CD4-positive, CD25-positive, alpha-beta regulatory T cell (primary cell): ENCODE data around the gene RAB8A. TPM values are rescaled to one million over a fixed set of nuclear protein-coding genes. Genes with fewer than 3 reads are reported as not detected.

Source experiments
- ATAC-seq, 2 donors: fragments of 150-1000 bp; cut with Tn5 transposase; one replicate each; pipeline ENCODE4 v1.10.0; 2021; ENCODE audit warnings: low read depth in 2 of 2, moderate number of reproducible peaks in 2 of 2, moderate library complexity in 1 of 2
- DNase-seq, 3 donors: peaks; one replicate each; pipeline versions ENCODE4 v3.0.0 to v3.0.0-alpha.2; 2012 to 2022; ENCODE audit warnings: mixed read lengths in 1 of 3
- H3K27ac ChIP-seq: one replicate; pipeline ENCODE4 v1.7.0; 2013; ENCODE audit warnings: mild to moderate bottlenecking, low read length; ENCODE audit not compliant: insufficient read depth, poor library complexity, severe bottlenecking
- H3K27me3 ChIP-seq: one replicate; pipeline ENCODE4 v1.7.0; 2013; ENCODE audit warnings: low read length; ENCODE audit not compliant: control insufficient read depth, insufficient read depth
- H3K36me3 ChIP-seq: one replicate; pipeline ENCODE4 v1.7.0; 2013; ENCODE audit warnings: mild to moderate bottlenecking, low read length, moderate library complexity; ENCODE audit not compliant: control insufficient read depth, insufficient read depth
- H3K4me1 ChIP-seq: 2 replicates; pipeline ENCODE4 v1.7.0; 2013; ENCODE audit warnings: mild to moderate bottlenecking, low read length; ENCODE audit not compliant: insufficient read depth, control insufficient read depth, poor library complexity, severe bottlenecking
- H3K4me3 ChIP-seq: one replicate; pipeline ENCODE4 v1.7.0; 2013; ENCODE audit warnings: low read depth, mild to moderate bottlenecking, low read length, moderate library complexity
- H3K9me3 ChIP-seq, 2 experiments: 1 replicate in 1 of 2; 2 replicates in 1 of 2; pipeline ENCODE4 v1.7.0; 2013; ENCODE audit warnings: low read length in 2 of 2, mild to moderate bottlenecking in 1 of 2, moderate library complexity in 1 of 2; ENCODE audit not compliant: control insufficient read depth in 2 of 2
- H3K27ac Mint-ChIP-seq, 3 donors: one replicate each; pipeline ENCODE4 v1.8.0; 2020 to 2022; ENCODE audit warnings: mild to moderate bottlenecking in 3 of 3, mixed read lengths in 3 of 3, moderate library complexity in 2 of 3
- H3K27me3 Mint-ChIP-seq: one replicate; pipeline ENCODE4 v1.8.0; 2022; ENCODE audit warnings: mild to moderate bottlenecking, mixed read lengths
- H3K36me3 Mint-ChIP-seq: one replicate; pipeline ENCODE4 v1.8.0; 2020; ENCODE audit warnings: mixed read lengths
- H3K4me1 Mint-ChIP-seq, 4 donors: one replicate each; pipeline ENCODE4 v1.8.0; 2020 to 2022; ENCODE audit warnings: mixed read lengths in 4 of 4, mild to moderate bottlenecking in 1 of 4
- H3K4me3 Mint-ChIP-seq, 4 donors: one replicate each; pipeline ENCODE4 v1.8.0; 2020 to 2022; ENCODE audit warnings: mild to moderate bottlenecking in 4 of 4, mixed read lengths in 4 of 4, moderate library complexity in 3 of 4
- H3K9me3 Mint-ChIP-seq, 7 donors: one replicate each; pipeline ENCODE4 v1.8.0; 2020 to 2022; ENCODE audit warnings: mixed read lengths in 7 of 7, mild to moderate bottlenecking in 3 of 7, moderate library complexity in 2 of 7
- polyA plus RNA-seq, 4 donors: library from polyadenylated mRNA; unstranded; fragments of 300-500 nt; fragmentation: Illumina TruSeq; gene quantifications; one replicate each; pipeline ENCODE4 v1.2.3, GENCODE V29; 2021
- total RNA-seq: library from RNA; stranded (reverse); gene quantifications from one replicate; pipeline ENCODE4 v1.2.3, GENCODE V29; 2022

The RAB8A gene
- total and polyA plus RNA-seq, 5 donors from 2014 or later: 79.6 to 93.0 (median 88.1) TPM

GRCh38 chr19:16069813-16070365 is 41.8 kb upstream of the RAB8A start:
- peaks cover 5 to 48% (median 21%) of the 10 kb centered on the region in 4 donors for H3K4me1 Mint-ChIP-seq
- ATAC-seq: no peak
- no peaks in the 10 kb centered on the region for H3K36me3 Mint-ChIP-seq
- DNase-seq: no peak
- Histone ChIP-seq H3K4me3 (peak overlapping the region; percentile 68), H3K36me3 (no peaks in the 10 kb centered on the region), H3K27ac (peak overlapping the region; percentile 93), H3K4me1 (peaks cover 44% of the 10 kb centered on the region), H3K9me3 (no peaks in the 10 kb centered on the region), H3K27me3 (no peaks in the 10 kb centered on the region)
- no peaks in the 10 kb centered on the region for H3K27me3 Mint-ChIP-seq
- peak overlapping the region in 2 of 4 donors; percentile 78 to 82 for H3K4me3 Mint-ChIP-seq
- no peaks in the 10 kb centered on the region for H3K9me3 Mint-ChIP-seq
- no peak overlapping the region for H3K27ac Mint-ChIP-seq

- H3K4me3 ChIP-seq: peak overlapping the region; percentile 68
- H3K36me3 Mint-ChIP-seq: no peaks in the 10 kb centered on the region
- H3K27me3 ChIP-seq: no peaks in the 10 kb centered on the region
- H3K4me3 Mint-ChIP-seq: peak overlapping the region in 2 of 4 donors; percentile 78 to 82
- no peaks in the 10 kb centered on the region for H3K36me3 ChIP-seq
- H3K9me3 Mint-ChIP-seq: no peaks in the 10 kb centered on the region
- ATAC-seq: peak; percentile 95 to 96
- no peaks in the 10 kb centered on the region for H3K27me3 Mint-ChIP-seq
- H3K27ac Mint-ChIP-seq: no peak overlapping the region
- peak; percentile 76 to 98 (median 90) for DNase-seq
- peaks cover 50% of the 10 kb centered on the region for H3K4me1 ChIP-seq
- peaks cover 5 to 50% (median 24%) of the 10 kb centered on the region in 4 donors for H3K4me1 Mint-ChIP-seq
- H3K9me3 ChIP-seq: no peaks in the 10 kb centered on the region
- H3K27ac ChIP-seq: peak overlapping the region; percentile 93
Observed at GRCh38 chr19:16070366-16070990, 41.2 kb upstream of the RAB8A start.

GRCh38 chr19:16071072-16071691 is 40.5 kb upstream of the RAB8A start:
- Mint-ChIP-seq H3K4me1 (peaks cover 5 to 52% (median 28%) of the 10 kb centered on the region in 4 donors), H3K27me3 (no peaks in the 10 kb centered on the region), H3K36me3 (no peaks in the 10 kb centered on the region), H3K4me3 (peak overlapping the region in 2 of 4 donors; percentile 78 to 82), H3K27ac (no peak overlapping the region), H3K9me3 (no peaks in the 10 kb centered on the region)
- DNase-seq (no peak), ATAC-seq (no peak)
- peak overlapping the region; percentile 31 for H3K4me3 ChIP-seq
- H3K9me3 ChIP-seq: no peaks in the 10 kb centered on the region
- no peaks in the 10 kb centered on the region for H3K36me3 ChIP-seq
- H3K27me3 ChIP-seq: no peaks in the 10 kb centered on the region
- H3K4me1 ChIP-seq: peaks cover 55% of the 10 kb centered on the region
- H3K27ac ChIP-seq: peak overlapping the region; percentile 93

GRCh38 chr19:16073481-16073880 is 38.2 kb upstream of the RAB8A start:
- H3K36me3 Mint-ChIP-seq: no peaks in the 10 kb centered on the region
- Histone ChIP-seq H3K36me3 (no peaks in the 10 kb centered on the region), H3K4me1 (peaks cover 67% of the 10 kb centered on the region), H3K9me3 (no peaks in the 10 kb centered on the region), H3K4me3 (no peak overlapping the region), H3K27me3 (no peaks in the 10 kb centered on the region), H3K27ac (peak overlapping the region; percentile 95)
- no peaks in the 10 kb centered on the region for H3K9me3 Mint-ChIP-seq
- ATAC-seq (no peak), DNase-seq (no peak)
- peaks cover 5 to 55% (median 32%) of the 10 kb centered on the region in 4 donors for H3K4me1 Mint-ChIP-seq
- H3K27me3 Mint-ChIP-seq: no peaks in the 10 kb centered on the region
- peak overlapping the region; percentile 71 to 92 (median 89) for H3K4me3 Mint-ChIP-seq
- H3K27ac Mint-ChIP-seq: peak overlapping the region; percentile 92 to 95 (median 93)

GRCh38 chr19:16073988-16074387 is 37.7 kb upstream of the RAB8A start:
- Histone ChIP-seq H3K4me1 (peaks cover 70% of the 10 kb centered on the region), H3K27me3 (no peaks in the 10 kb centered on the region)
- H3K27ac Mint-ChIP-seq: peak overlapping the region; percentile 92 to 95 (median 93)

GRCh38 chr19:16074488-16075365 is 37.0 kb upstream of the RAB8A start:
- Histone ChIP-seq H3K27ac (peak overlapping the region; percentile 95), H3K4me3 (no peak overlapping the region), H3K36me3 (no peaks in the 10 kb centered on the region), H3K4me1 (peaks cover 75% of the 10 kb centered on the region), H3K9me3 (no peaks in the 10 kb centered on the region), H3K27me3 (no peaks in the 10 kb centered on the region)
- Mint-ChIP-seq H3K36me3 (peaks cover 3% of the 10 kb centered on the region), H3K27ac (peak overlapping the region; percentile 92 to 95 (median 93)), H3K4me3 (peak overlapping the region; percentile 71 to 92 (median 89)), H3K4me1 (peaks cover 13 to 67% (median 42%) of the 10 kb centered on the region in 4 donors), H3K27me3 (no peaks in the 10 kb centered on the region), H3K9me3 (no peaks in the 10 kb centered on the region)
- DNase-seq (no peak), ATAC-seq (no peak)

More at GRCh38 chr19:16073988-16074387, 37.7 kb upstream of the RAB8A start:
- peak overlapping the region; percentile 71 to 92 (median 89) for H3K4me3 Mint-ChIP-seq
- no peak for ATAC-seq
- Histone ChIP-seq H3K9me3 (no peaks in the 10 kb centered on the region), H3K4me3 (no peak overlapping the region), H3K27ac (peak overlapping the region; percentile 95), H3K36me3 (no peaks in the 10 kb centered on the region)
- peaks cover 10 to 60% (median 36%) of the 10 kb centered on the region in 4 donors for H3K4me1 Mint-ChIP-seq
- peaks cover 1% of the 10 kb centered on the region for H3K36me3 Mint-ChIP-seq
- no peaks in the 10 kb centered on the region for H3K27me3 Mint-ChIP-seq
- peak in 2 of 3 donors; percentile 45 to 50 for DNase-seq
- no peaks in the 10 kb centered on the region for H3K9me3 Mint-ChIP-seq

GRCh38 chr19:16075430-16076153 is 36.1 kb upstream of the RAB8A start:
- Mint-ChIP-seq H3K27me3 (no peaks in the 10 kb centered on the region), H3K9me3 (no peaks in the 10 kb centered on the region), H3K36me3 (peaks cover 3% of the 10 kb centered on the region), H3K4me3 (peak overlapping the region; percentile 71 to 92 (median 89)), H3K27ac (peak overlapping the region; percentile 92 to 95 (median 93)), H3K4me1 (peaks cover 18 to 69% (median 46%) of the 10 kb centered on the region in 4 donors)
- Histone ChIP-seq H3K27me3 (no peaks in the 10 kb centered on the region), H3K36me3 (peaks cover 2% of the 10 kb centered on the region), H3K4me1 (peaks cover 75% of the 10 kb centered on the region), H3K4me3 (peak overlapping the region; percentile 68), H3K9me3 (no peaks in the 10 kb centered on the region), H3K27ac (peak overlapping the region; percentile 95)
- no peak for DNase-seq
- no peak for ATAC-seq
